ENCODE data around the gene ARHGAP26. TPM values are rescaled to one million over a fixed set of nuclear protein-coding genes. Genes with fewer than 3 reads are reported as not detected.

Gene ARHGAP26
- total and polyA plus RNA-seq, 2 of the 4 experiments (the other 2 are of a cell fraction), result 0.54 to 0.56 TPM

GRCh38 chr5:143214890-143215289 lies 444.7 kb downstream of the ARHGAP26 start:
- Histone ChIP-seq H2AFZ (replicated peaks; ENCODE audit: low read length, poor library complexity) (no peak overlapping the region), H3K9ac (ENCODE audit: low read depth, low read length) (no peak overlapping the region), H2BK20ac (ENCODE audit: low read depth, low read length) (no peak overlapping the region), H3K9me3 (ENCODE audit: control insufficient read depth, insufficient read depth, low read length) (no peaks in the 10 kb centered on the region), H3K56ac (ENCODE audit: extremely low read depth, insufficient read depth, low read length) (no peak overlapping the region), H3K4me3 (ENCODE audit: insufficient read depth, low read depth, low read length) (no peak overlapping the region), H4K5ac (ENCODE audit: low read depth, low read length) (no peak overlapping the region), H2BK15ac (ENCODE audit: low read depth, low read length) (no peak overlapping the region), H4K91ac (ENCODE audit: insufficient read depth, low read depth, low read length) (no peak overlapping the region), H4K8ac (ENCODE audit: low read depth in 2 of 2, low read length in 2 of 2) (no peak overlapping the region), H3K27me3 (ENCODE audit: control insufficient read depth, insufficient read depth, low read length) (no peaks in the 10 kb centered on the region), H3K4ac (ENCODE audit: low read depth, low read length) (no peak overlapping the region), H3K79me1 (ENCODE audit: low read depth in 1 of 2, low read length in 2 of 2) (no peaks in the 10 kb centered on the region), H2BK5ac (ENCODE audit: low read depth, low read length, poor library complexity, severe bottlenecking) (no peak overlapping the region), H2AK5ac (ENCODE audit: low read depth, low read length) (no peak overlapping the region), H3K18ac (ENCODE audit: low read depth, low read length) (no peak overlapping the region), H3K23ac (ENCODE audit: low read depth, low read length) (no peak overlapping the region), H3K36me3 (ENCODE audit: control insufficient read depth, insufficient read depth, low read length) (no peaks in the 10 kb centered on the region), H2BK120ac (ENCODE audit: low read depth, low read length) (no peak overlapping the region), H3K4me2 (ENCODE audit: low read depth, low read length) (no peak overlapping the region), H3K4me1 (ENCODE audit: control insufficient read depth, insufficient read depth, low read length) (peaks cover 8% of the 10 kb centered on the region), H3K27ac (ENCODE audit: insufficient read depth, low read length) (no peak overlapping the region), H4K20me1 (ENCODE audit: insufficient read depth, low read length) (no peaks in the 10 kb centered on the region), H3K14ac (replicated peaks; ENCODE audit: low read depth, low read length) (no peak overlapping the region), H3K9me1 (ENCODE audit: insufficient read depth, low read length) (no peaks in the 10 kb centered on the region), H2AK9ac (replicated peaks; ENCODE audit: low read depth, low read length, poor library complexity) (no peak overlapping the region)
- in situ Hi-C loops (cut with MboI; ENCODE audit: low sequenced_read_pairs) (no loop called here), dilution Hi-C loops (cut with HindIII; ENCODE audit: low sequenced_read_pairs, unreplicated experiment) (no loop called here), intact Hi-C loops (cut with micrococcal nuclease) (no loop called here)
- no peak for ATAC-seq (ENCODE audit: low read depth)
- BruUV-seq (replicated peaks), result no TSS peak
- CTCF ChIA-PET, result no interaction called here
- DNase-seq, result no peak
- TF ChIP-seq NFE2L2 (IDR thresholded peaks at IDR 0.05; ENCODE audit: low read depth, low read length), result no peak
- TF ChIP-seq, protein P1, sequence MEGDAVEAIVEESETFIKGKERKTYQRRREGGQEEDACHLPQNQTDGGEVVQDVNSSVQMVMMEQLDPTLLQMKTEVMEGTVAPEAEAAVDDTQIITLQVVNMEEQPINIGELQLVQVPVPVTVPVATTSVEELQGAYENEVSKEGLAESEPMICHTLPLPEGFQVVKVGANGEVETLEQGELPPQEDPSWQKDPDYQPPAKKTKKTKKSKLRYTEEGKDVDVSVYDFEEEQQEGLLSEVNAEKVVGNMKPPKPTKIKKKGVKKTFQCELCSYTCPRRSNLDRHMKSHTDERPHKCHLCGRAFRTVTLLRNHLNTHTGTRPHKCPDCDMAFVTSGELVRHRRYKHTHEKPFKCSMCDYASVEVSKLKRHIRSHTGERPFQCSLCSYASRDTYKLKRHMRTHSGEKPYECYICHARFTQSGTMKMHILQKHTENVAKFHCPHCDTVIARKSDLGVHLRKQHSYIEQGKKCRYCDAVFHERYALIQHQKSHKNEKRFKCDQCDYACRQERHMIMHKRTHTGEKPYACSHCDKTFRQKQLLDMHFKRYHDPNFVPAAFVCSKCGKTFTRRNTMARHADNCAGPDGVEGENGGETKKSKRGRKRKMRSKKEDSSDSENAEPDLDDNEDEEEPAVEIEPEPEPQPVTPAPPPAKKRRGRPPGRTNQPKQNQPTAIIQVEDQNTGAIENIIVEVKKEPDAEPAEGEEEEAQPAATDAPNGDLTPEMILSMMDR (conservative IDR thresholded peaks at IDR 0.05; ENCODE audit: low read depth, low read length), result no peak
- TF ChIP-seq FOS (IDR thresholded peaks at IDR 0.05; ENCODE audit: low read depth, low read length), result no peak
- no peak for TF ChIP-seq SMC3 (IDR thresholded peaks at IDR 0.05; ENCODE audit: low read depth, low read length)
- TF ChIP-seq CHD1 (IDR thresholded peaks at IDR 0.05; ENCODE audit: low read depth, low read length), result no peak
- no peak for TF ChIP-seq ELK1 (IDR thresholded peaks at IDR 0.05; ENCODE audit: borderline replicate concordance, low read depth, low read length)
- TF ChIP-seq BHLHE40 (IDR thresholded peaks at IDR 0.05; ENCODE audit: low read depth, low read length), result no peak
- no peak for TF ChIP-seq RAD21 (IDR thresholded peaks at IDR 0.05; ENCODE audit: low read length)
- TF ChIP-seq RFX5 (IDR thresholded peaks at IDR 0.05; ENCODE audit: low read depth, low read length), result no peak
- no peak for TF ChIP-seq POLR2A (IDR thresholded peaks at IDR 0.05; ENCODE audit: low read depth, low read length)
- no peak for TF ChIP-seq USF2 (IDR thresholded peaks at IDR 0.05; ENCODE audit: low read depth, low read length)
- TF ChIP-seq MAFK (IDR thresholded peaks at IDR 0.05; ENCODE audit: low read depth, low read length), result no peak
- TF ChIP-seq CEBPB (IDR thresholded peaks at IDR 0.05; ENCODE audit: low read depth, low read length), result no peak
- no peak for TF ChIP-seq MAZ (IDR thresholded peaks at IDR 0.05; ENCODE audit: borderline replicate concordance, low read depth, low read length)
- no peak for TF ChIP-seq RCOR1 (IDR thresholded peaks at IDR 0.05; ENCODE audit: insufficient replicate concordance, low read length)
- 67% methylated on average over 3 of the region's 6 CpGs; no CpG with 5 or more reads in 1 of the 2 experiments for WGBS, 2 experiments (ENCODE audit: extremely low coverage in 2 of 2, insufficient read length in 1 of 2)
- POLR2A ChIA-PET (ENCODE audit: unreplicated experiment), result no interaction called here
